GM18907 (cell line): ENCODE results near the gene RER1.

Source experiments
- ATAC-seq: cut with Tn5 transposase; IDR thresholded peaks from one replicate; pipeline ENCODE4 v1.9.1; 2021; ENCODE audit warnings: mild to moderate bottlenecking, moderate library complexity; ENCODE audit not compliant: unreplicated experiment

RER1 gene

GRCh38 chr1:2353551-2354438, 37.8 kb upstream of the RER1 start:
- ATAC-seq, result no peak

GRCh38 chr1:2354511-2355372, 36.9 kb upstream of the RER1 start:
- no peak for ATAC-seq

GRCh38 chr1:2355373-2356261, 36.0 kb upstream of the RER1 start:
- ATAC-seq, result no peak

GRCh38 chr1:2356401-2356800, 35.2 kb upstream of the RER1 start:
- no peak for ATAC-seq

- ATAC-seq, result no peak
These were observed 34.5 kb upstream of the RER1 start for GRCh38 chr1:2356911-2357845.

- no peak for ATAC-seq
These were observed 33.6 kb upstream of the RER1 start for GRCh38 chr1:2358072-2358471.

- no peak for ATAC-seq
These were observed 32.7 kb upstream of the RER1 start for GRCh38 chr1:2358651-2359640.

GRCh38 chr1:2360588-2361364, 30.9 kb upstream of the RER1 start:
- no peak for ATAC-seq

GRCh38 chr1:2363847-2364513, 27.7 kb upstream of the RER1 start:
- ATAC-seq, result no peak

- no peak for ATAC-seq
These were observed 23.4 kb upstream of the RER1 start for GRCh38 chr1:2368053-2368744.

- ATAC-seq, result no peak
These were observed 18.8 kb upstream of the RER1 start for GRCh38 chr1:2372551-2373490.

GRCh38 chr1:2373551-2374251, 17.9 kb upstream of the RER1 start:
- no peak for ATAC-seq

GRCh38 chr1:2374252-2375155, 17.1 kb upstream of the RER1 start:
- no peak for ATAC-seq
